Keratinocyte (primary cell): ENCODE results near the gene APEH. TPM values are rescaled to one million over a fixed set of nuclear protein-coding genes. Genes with fewer than 3 reads are reported as not detected.
"Not testable (repeated sequence)": the region's sequence is repeated elsewhere in the genome, so short reads cannot be mapped to it uniquely, and the experiment has no call there.

Source experiments
- DNase-seq: peaks from one replicate; pipeline ENCODE4 v3.0.0-alpha.2; 2011; ENCODE audit warnings: low read depth, missing footprints, low spot score
- FAIRE-seq: peaks from 2 replicates; lab custom pipeline; 2011; peaks lifted over from hg19 to GRCh38; lab: Jason Lieb, UNC
- H2AFZ ChIP-seq: 2 replicates; pipeline ENCODE4 v1.6.0; 2012; ENCODE audit warnings: low read length, control low read depth, inconsistent platforms; ENCODE audit not compliant: control insufficient read depth
- H3K27ac ChIP-seq: 2 replicates; pipeline ENCODE4 v1.5.1; 2011; ENCODE audit warnings: low read length; ENCODE audit not compliant: control insufficient read depth, insufficient read depth
- H3K27me3 ChIP-seq: 3 replicates; pipeline ENCODE4 v1.6.0; 2011; ENCODE audit warnings: low read length; ENCODE audit not compliant: control insufficient read depth, insufficient read depth; ENCODE audit errors: extremely low read depth
- H3K36me3 ChIP-seq, 2 experiments: 2 replicates in 1 of 2; 3 replicates in 1 of 2; pipeline ENCODE4 v1.5.1; 2011; ENCODE audit warnings: low read length in 2 of 2, mild to moderate bottlenecking in 1 of 2; ENCODE audit not compliant: control insufficient read depth in 2 of 2, insufficient read depth in 2 of 2; ENCODE audit errors: extremely low read depth in 1 of 2
- H3K4me1 ChIP-seq: 3 replicates; pipeline ENCODE4 v1.5.1; 2011; ENCODE audit warnings: low read length; ENCODE audit not compliant: control insufficient read depth, insufficient read depth; ENCODE audit errors: extremely low read depth
- H3K4me2 ChIP-seq: 3 replicates; pipeline ENCODE4 v1.6.0; 2011; ENCODE audit warnings: low read depth, low read length; ENCODE audit not compliant: control insufficient read depth, insufficient read depth; ENCODE audit errors: extremely low read depth
- H3K4me3 ChIP-seq, 3 experiments: fragments of 200-600 bp in 1 of 3; sonication (generic) in 1 of 3; 2 replicates in 2 of 3; 3 replicates in 1 of 3; pipeline ENCODE4 v1.5.1; 2011 to 2016; ENCODE audit warnings: low read length in 3 of 3, mild to moderate bottlenecking in 3 of 3, control low read depth in 2 of 3, inconsistent platforms in 1 of 3, low read depth in 1 of 3, mixed read lengths in 1 of 3, mixed run types in 1 of 3, moderate library complexity in 1 of 3; ENCODE audit not compliant: control insufficient read depth in 2 of 3, insufficient read depth in 2 of 3; ENCODE audit errors: extremely low read depth in 1 of 3
- H3K79me2 ChIP-seq: 2 replicates; pipeline ENCODE4 v1.6.0; 2012; ENCODE audit warnings: low read length; ENCODE audit not compliant: control insufficient read depth, insufficient read depth
- H3K9ac ChIP-seq: 3 replicates; pipeline ENCODE4 v1.6.0; 2011; ENCODE audit warnings: low read length; ENCODE audit not compliant: control insufficient read depth, insufficient read depth; ENCODE audit errors: extremely low read depth
- H3K9me1 ChIP-seq: 3 replicates; pipeline ENCODE4 v1.6.0; 2011; ENCODE audit warnings: low read length; ENCODE audit not compliant: control insufficient read depth, insufficient read depth; ENCODE audit errors: extremely low read depth
- H3K9me3 ChIP-seq: 2 replicates; pipeline ENCODE4 v1.5.1; 2012; ENCODE audit warnings: low read depth, low read length; ENCODE audit not compliant: control insufficient read depth
- H4K20me1 ChIP-seq: 3 replicates; pipeline ENCODE4 v1.6.0; 2011; ENCODE audit warnings: low read length; ENCODE audit not compliant: control insufficient read depth, insufficient read depth; ENCODE audit errors: extremely low read depth
- EZH2 ChIP-seq: IDR thresholded peaks from one replicate; pipeline ENCODE4 v1.6.1; 2012; ENCODE audit warnings: inconsistent platforms, mild to moderate bottlenecking, low read length, moderate library complexity
- dilution Hi-C: fragments of 300-500 bp; cut with MboI; formaldehyde crosslinking; loops from one replicate; pipeline ENCODE4 v1.7.0; 2020; ENCODE audit warnings: low sequenced_read_pairs; ENCODE audit not compliant: extremely low pct_ligation_motif_present
- polyA plus RNA-seq, 5 experiments: library from polyadenylated mRNA; depleted of rRNA in 3 of 5; stranded (reverse) in 3 of 5; stranded (forward) in 1 of 5; unstranded in 1 of 5; fragments of >200 nt; gene quantifications; 1 replicate in 1 of 5; 2 replicates in 3 of 5; 3 replicates in 1 of 5; pipeline versions ENCODE4 v1.2.1 to v1.2.3, GENCODE V29; 2011 to 2012; ENCODE audit warnings: missing spikeins in 2 of 5, low read depth in 1 of 5, low replicate concordance in 1 of 5
- TF ChIP-seq, protein P1 (sequence below), 3 experiments: IDR thresholded peaks in 1 of 3; conservative IDR thresholded peaks in 1 of 3; optimal IDR thresholded peaks in 1 of 3; 2 replicates in 2 of 3; 3 replicates in 1 of 3; pipeline versions ENCODE3 to v1.5.1; 2011; ENCODE audit warnings: low read length in 3 of 3, mild to moderate bottlenecking in 3 of 3, moderate library complexity in 2 of 3, control low read depth in 1 of 3, inconsistent platforms in 1 of 3; ENCODE audit not compliant: insufficient read depth in 2 of 3; ENCODE audit errors: extremely low read depth in 1 of 3

The APEH gene
- polyA plus RNA-seq, 1 donor (not counting 4 experiments of a cell fraction or from before 2014, with no cell fraction given): 106 TPM

- Histone ChIP-seq H3K79me2 (no peaks in the 10 kb centered on the region), H3K27me3 (no peaks in the 10 kb centered on the region), H3K9ac (no peak overlapping the region), H3K4me3 (no peak overlapping the region), H3K9me1 (no peaks in the 10 kb centered on the region), H3K36me3 (peaks cover 46 to 48% of the 10 kb centered on the region in 2 experiments), H3K9me3 (no peaks in the 10 kb centered on the region), H4K20me1 (no peaks in the 10 kb centered on the region), H3K27ac (no peak overlapping the region), H3K4me1 (no peaks in the 10 kb centered on the region), H3K4me2 (no peak overlapping the region), H2AFZ (no peak overlapping the region)
- TF ChIP-seq EZH2: no peak
- TF ChIP-seq, protein P1, sequence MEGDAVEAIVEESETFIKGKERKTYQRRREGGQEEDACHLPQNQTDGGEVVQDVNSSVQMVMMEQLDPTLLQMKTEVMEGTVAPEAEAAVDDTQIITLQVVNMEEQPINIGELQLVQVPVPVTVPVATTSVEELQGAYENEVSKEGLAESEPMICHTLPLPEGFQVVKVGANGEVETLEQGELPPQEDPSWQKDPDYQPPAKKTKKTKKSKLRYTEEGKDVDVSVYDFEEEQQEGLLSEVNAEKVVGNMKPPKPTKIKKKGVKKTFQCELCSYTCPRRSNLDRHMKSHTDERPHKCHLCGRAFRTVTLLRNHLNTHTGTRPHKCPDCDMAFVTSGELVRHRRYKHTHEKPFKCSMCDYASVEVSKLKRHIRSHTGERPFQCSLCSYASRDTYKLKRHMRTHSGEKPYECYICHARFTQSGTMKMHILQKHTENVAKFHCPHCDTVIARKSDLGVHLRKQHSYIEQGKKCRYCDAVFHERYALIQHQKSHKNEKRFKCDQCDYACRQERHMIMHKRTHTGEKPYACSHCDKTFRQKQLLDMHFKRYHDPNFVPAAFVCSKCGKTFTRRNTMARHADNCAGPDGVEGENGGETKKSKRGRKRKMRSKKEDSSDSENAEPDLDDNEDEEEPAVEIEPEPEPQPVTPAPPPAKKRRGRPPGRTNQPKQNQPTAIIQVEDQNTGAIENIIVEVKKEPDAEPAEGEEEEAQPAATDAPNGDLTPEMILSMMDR (optimal IDR thresholded peaks at IDR 0.05 in 1 of 3, IDR thresholded peaks at IDR 0.05 in 1 of 3, conservative IDR thresholded peaks at IDR 0.05 in 1 of 3; ENCODE audit: extremely low read depth in 1 of 3, insufficient read depth in 2 of 3, low read length in 3 of 3): no peak
- DNase-seq: no peak
- dilution Hi-C loops: no loop called here
- no peak for FAIRE-seq
Observed at GRCh38 chr3:49683162-49683561, 9.0 kb downstream of the APEH start.

- H4K20me1 ChIP-seq, H3K27ac ChIP-seq, H3K9me3 ChIP-seq, H3K79me2 ChIP-seq, dilution Hi-C loops, H3K27me3 ChIP-seq, H3K9ac ChIP-seq, H2AFZ ChIP-seq, H3K4me1 ChIP-seq, FAIRE-seq, H3K9me1 ChIP-seq, DNase-seq, H3K4me3 ChIP-seq, H3K4me2 ChIP-seq: not testable (repeated sequence)
- H3K36me3 ChIP-seq: peaks cover 36% of the 10 kb centered on the region in 2 experiments
Observed at GRCh38 chr3:49684453-49684852, 10.3 kb downstream of the APEH start.

DNA sequence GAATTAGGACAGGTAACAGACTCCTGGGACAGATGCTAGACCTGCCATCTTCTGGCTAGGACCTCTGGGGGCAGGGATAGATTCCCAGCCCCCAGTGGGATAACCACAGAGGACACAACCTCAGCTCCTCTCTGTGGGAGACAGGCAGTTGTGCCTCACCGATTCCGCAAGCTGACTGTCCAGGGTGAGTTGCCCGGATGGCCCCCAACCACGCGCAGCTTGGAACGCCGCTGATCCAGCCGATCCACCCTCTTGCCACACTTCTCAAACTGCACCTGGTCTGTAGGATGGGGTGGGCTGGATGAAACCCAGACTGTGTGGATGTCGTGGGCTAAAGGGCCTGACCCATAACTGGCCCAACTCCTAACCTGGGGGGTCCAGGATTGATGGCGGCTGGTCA is 11.0 kb downstream of the APEH start:
- H3K9me1 ChIP-seq, H3K27ac ChIP-seq, H3K79me2 ChIP-seq, H3K4me1 ChIP-seq, FAIRE-seq, H3K4me3 ChIP-seq, H3K9me3 ChIP-seq, H3K4me2 ChIP-seq, H3K9ac ChIP-seq, dilution Hi-C loops, H3K27me3 ChIP-seq, H2AFZ ChIP-seq, DNase-seq, H4K20me1 ChIP-seq: not testable (repeated sequence)
- peaks cover 30 to 35% of the 10 kb centered on the region in 2 experiments for H3K36me3 ChIP-seq

DNA sequence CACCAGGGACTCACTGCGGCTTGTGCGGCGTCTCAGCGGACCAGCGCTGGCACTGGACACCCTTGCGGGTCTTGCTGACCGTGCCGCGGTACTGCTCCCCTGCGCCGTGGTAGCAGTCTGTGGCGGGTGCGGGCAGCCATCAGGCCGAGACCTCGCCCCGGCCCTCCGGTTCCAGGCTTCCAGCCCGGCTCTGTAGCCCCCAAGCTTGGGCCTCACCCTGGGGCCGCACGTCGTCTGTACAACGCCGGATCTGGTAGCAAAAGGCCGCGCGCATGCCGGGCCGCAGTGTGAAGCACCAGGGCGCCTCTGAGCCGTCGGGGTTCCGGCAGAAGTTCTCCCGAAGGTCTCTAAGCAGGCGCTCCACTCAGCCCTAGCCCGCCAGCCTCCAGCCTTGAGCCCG is 11.7 kb downstream of the APEH start:
- H3K4me1 ChIP-seq, dilution Hi-C loops, DNase-seq, FAIRE-seq, H3K27ac ChIP-seq, H4K20me1 ChIP-seq, H3K9me1 ChIP-seq, H3K9me3 ChIP-seq, H3K4me2 ChIP-seq, H3K4me3 ChIP-seq, H3K9ac ChIP-seq, H2AFZ ChIP-seq, H3K27me3 ChIP-seq: not testable (repeated sequence)
- Histone ChIP-seq H3K36me3 (peaks cover 23 to 29% of the 10 kb centered on the region in 2 experiments), H3K79me2 (peaks cover 13% of the 10 kb centered on the region)
